ENCODE data around the gene MTMR2. TPM values are rescaled to one million over a fixed set of nuclear protein-coding genes. Genes with fewer than 3 reads are reported as not detected.

Gene MTMR2
- total and polyA plus RNA-seq, 2 of the 13 experiments (the other 11 are each of a cell fraction or from before 2014, with no cell fraction given): 12.7 to 22.3 TPM

GRCh38 chr11:95964281-95964680 lies 40.4 kb upstream of the MTMR2 start:
- Histone ChIP-seq H3K9me3 (ENCODE audit: low read length) (no peaks in the 10 kb centered on the region), H3K27me3 (ENCODE audit: control insufficient read depth in 1 of 2, insufficient read depth in 2 of 2, low read length in 2 of 2) (peaks cover 0 to 5% of the 10 kb centered on the region in 2 experiments; a peak in 1 of 5 replicates), H3K4me3 (replicated peaks in 1 of 3; ENCODE audit: insufficient read depth in 1 of 3, low read depth in 2 of 3, low read length in 3 of 3) (no peak overlapping the region), H3K79me2 (ENCODE audit: insufficient read depth, low read length) (no peaks in the 10 kb centered on the region), H3K9ac (ENCODE audit: insufficient read depth, low read depth, low read length) (no peak overlapping the region), H3K27ac (ENCODE audit: extremely low read length, insufficient read depth, low read length) (no peak overlapping the region), H4K20me1 (ENCODE audit: insufficient read depth, low read length) (no peaks in the 10 kb centered on the region), H3K36me3 (replicated peaks in 1 of 2; ENCODE audit: control insufficient read depth in 1 of 2, insufficient read depth in 2 of 2, low read length in 2 of 2) (no peaks in the 10 kb centered on the region), H2AFZ (ENCODE audit: low read length) (no peak overlapping the region), H3K4me1 (ENCODE audit: insufficient read depth, low read length) (no peaks in the 10 kb centered on the region), H3K4me2 (ENCODE audit: low read depth, low read length) (no peak overlapping the region)
- CTCF ChIA-PET (ENCODE audit: low intra/inter-chr PET ratio, low total read pairs): no interaction called here
- FAIRE-seq (no peak), DNase-seq (ENCODE audit: low spot score) (no peak), ATAC-seq (no peak)
- BruUV-seq (replicated peaks): no TSS peak
- intact Hi-C loops (cut with micrococcal nuclease; ENCODE audit: unreplicated experiment): no loop called here
- no peak for TF ChIP-seq JUNB (CRISPR knock-in tag; IDR thresholded peaks at IDR 0.05; ENCODE audit: borderline replicate concordance)
- in situ Hi-C loops (cut with HindIII; ENCODE audit: extremely low pct_ligation_motif_present, low pct_unique_long_range_greater_than_20kb): no loop called here
- POLR2A ChIA-PET: no interaction called here
- 0% methylated on average over 1 of the region's 1 CpG for WGBS (ENCODE audit: low lambda C conversion rate)

GRCh38 chr11:95961758-95962157 lies 37.9 kb upstream of the MTMR2 start:
- intact Hi-C loops (cut with micrococcal nuclease; ENCODE audit: unreplicated experiment) (no loop called here), in situ Hi-C loops (cut with HindIII; ENCODE audit: extremely low pct_ligation_motif_present, low pct_unique_long_range_greater_than_20kb) (no loop called here)
- Histone ChIP-seq H3K9me3 (ENCODE audit: low read length) (no peaks in the 10 kb centered on the region), H3K9ac (ENCODE audit: insufficient read depth, low read depth, low read length) (no peak overlapping the region), H3K4me1 (ENCODE audit: insufficient read depth, low read length) (no peaks in the 10 kb centered on the region), H3K27me3 (ENCODE audit: control insufficient read depth in 1 of 2, insufficient read depth in 2 of 2, low read length in 2 of 2) (peaks cover 0 to 5% of the 10 kb centered on the region in 2 experiments; a peak in 1 of 5 replicates), H2AFZ (ENCODE audit: low read length) (no peak overlapping the region), H3K27ac (ENCODE audit: extremely low read length, insufficient read depth, low read length) (no peak overlapping the region), H3K4me2 (ENCODE audit: low read depth, low read length) (no peak overlapping the region), H3K36me3 (replicated peaks in 1 of 2; ENCODE audit: control insufficient read depth in 1 of 2, insufficient read depth in 2 of 2, low read length in 2 of 2) (no peaks in the 10 kb centered on the region), H3K4me3 (replicated peaks in 1 of 3; ENCODE audit: insufficient read depth in 1 of 3, low read depth in 2 of 3, low read length in 3 of 3) (no peak overlapping the region), H4K20me1 (ENCODE audit: insufficient read depth, low read length) (no peaks in the 10 kb centered on the region), H3K79me2 (ENCODE audit: insufficient read depth, low read length) (no peaks in the 10 kb centered on the region)
- 21% methylated on average over 1 of the region's 1 CpG for WGBS (ENCODE audit: low lambda C conversion rate)
- ChIA-PET POLR2A (no interaction called here), CTCF (ENCODE audit: low intra/inter-chr PET ratio, low total read pairs) (no interaction called here)
- FAIRE-seq: no peak
- no peak for TF ChIP-seq RNF219 (CRISPR knock-in tag; IDR thresholded peaks at IDR 0.05)
- TF ChIP-seq ZNF530 (CRISPR knock-in tag; IDR thresholded peaks at IDR 0.05; ENCODE audit: low read depth): no peak
- TF ChIP-seq ZNF563 (CRISPR knock-in tag; IDR thresholded peaks at IDR 0.05): no peak
- no peak for ATAC-seq
- no TSS peak for BruUV-seq (replicated peaks)
- no peak for DNase-seq (ENCODE audit: low spot score)

Measured in HepG2 (cell line).